Neural progenitor cell (in vitro differentiated cells): ENCODE data around the gene KLHL9.

Experiments
- CTCF ChIP-seq: fragments of 200-600 bp; sonication (generic); IDR thresholded peaks from 2 replicates; pipeline ENCODE4 v1.5.1; 2017; ENCODE audit warnings: antibody characterized with exemption, mild to moderate bottlenecking
- EZH2 ChIP-seq: fragments of 200-600 bp; sonication (generic); IDR thresholded peaks from 2 replicates; pipeline ENCODE4 v1.6.1; 2017; ENCODE audit warnings: antibody characterized with exemption, mild to moderate bottlenecking, moderate library complexity
- EZH2phosphoT487 ChIP-seq: fragments of 200-600 bp; sonication (generic); IDR thresholded peaks from 2 replicates; pipeline ENCODE4 v1.6.1; 2017; ENCODE audit warnings: antibody characterized with exemption

- no peak for TF ChIP-seq CTCF
- no peak for TF ChIP-seq EZH2
- TF ChIP-seq EZH2phosphoT487, result no peak
Measured at GRCh38 chr9:21311889-21312288, 23.3 kb downstream of the KLHL9 start.
